Skeletal muscle cell (primary cell): ENCODE measurements around the gene SLC44A1.
A peak's percentile ranks its signal among the peaks of the same experiment; 100 is the strongest.

Experiments used
- DNase-seq: peaks from one replicate; pipeline ENCODE4 v3.0.0-alpha.2; 2010; ENCODE audit warnings: low read depth
- H3K4me3 ChIP-seq: 2 replicates; pipeline ENCODE4 v1.5.1; 2011; ENCODE audit warnings: low read depth, mild to moderate bottlenecking, control low read depth, low read length, moderate library complexity

SLC44A1 gene

GRCh38 chr9:105406369-105406768, 161.9 kb downstream of the SLC44A1 start:
- no peak overlapping the region for H3K4me3 ChIP-seq
- no peak for DNase-seq

DNA sequence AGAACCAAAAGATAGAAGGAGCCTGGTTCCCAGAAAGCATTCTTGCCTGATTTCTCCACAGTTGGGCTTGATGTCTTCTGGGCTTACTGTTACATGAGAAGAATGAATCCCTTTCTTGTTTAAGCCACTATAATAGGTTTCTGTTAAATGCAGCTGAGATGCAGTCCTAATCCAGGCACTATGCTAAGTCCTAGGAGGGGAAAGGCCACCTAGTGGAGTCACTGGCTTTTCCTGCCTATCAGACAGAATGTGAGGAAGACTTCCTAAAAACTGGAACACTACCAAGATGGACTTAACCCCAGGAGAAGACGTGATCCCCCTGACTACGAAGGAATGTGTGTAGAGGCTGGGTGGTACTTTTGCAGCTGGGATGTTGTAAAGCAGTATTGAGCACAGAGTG, 169.1 kb downstream of the SLC44A1 start:
- DNase-seq: peak; percentile 24
- H3K4me3 ChIP-seq: no peak overlapping the region

- H3K4me3 ChIP-seq: no peak overlapping the region
- DNase-seq: no peak
Observed at GRCh38 chr9:105414947-105415661, 170.7 kb downstream of the SLC44A1 start.

- H3K4me3 ChIP-seq: no peak overlapping the region
- DNase-seq: no peak
Observed at GRCh38 chr9:105415662-105415980, 171.2 kb downstream of the SLC44A1 start.

- H3K4me3 ChIP-seq: no peak overlapping the region
- DNase-seq: no peak
Observed at GRCh38 chr9:105416840-105417239, 172.4 kb downstream of the SLC44A1 start.

GRCh38 chr9:105418588-105419500, 174.4 kb downstream of the SLC44A1 start:
- DNase-seq: no peak
- no peak overlapping the region for H3K4me3 ChIP-seq

DNA sequence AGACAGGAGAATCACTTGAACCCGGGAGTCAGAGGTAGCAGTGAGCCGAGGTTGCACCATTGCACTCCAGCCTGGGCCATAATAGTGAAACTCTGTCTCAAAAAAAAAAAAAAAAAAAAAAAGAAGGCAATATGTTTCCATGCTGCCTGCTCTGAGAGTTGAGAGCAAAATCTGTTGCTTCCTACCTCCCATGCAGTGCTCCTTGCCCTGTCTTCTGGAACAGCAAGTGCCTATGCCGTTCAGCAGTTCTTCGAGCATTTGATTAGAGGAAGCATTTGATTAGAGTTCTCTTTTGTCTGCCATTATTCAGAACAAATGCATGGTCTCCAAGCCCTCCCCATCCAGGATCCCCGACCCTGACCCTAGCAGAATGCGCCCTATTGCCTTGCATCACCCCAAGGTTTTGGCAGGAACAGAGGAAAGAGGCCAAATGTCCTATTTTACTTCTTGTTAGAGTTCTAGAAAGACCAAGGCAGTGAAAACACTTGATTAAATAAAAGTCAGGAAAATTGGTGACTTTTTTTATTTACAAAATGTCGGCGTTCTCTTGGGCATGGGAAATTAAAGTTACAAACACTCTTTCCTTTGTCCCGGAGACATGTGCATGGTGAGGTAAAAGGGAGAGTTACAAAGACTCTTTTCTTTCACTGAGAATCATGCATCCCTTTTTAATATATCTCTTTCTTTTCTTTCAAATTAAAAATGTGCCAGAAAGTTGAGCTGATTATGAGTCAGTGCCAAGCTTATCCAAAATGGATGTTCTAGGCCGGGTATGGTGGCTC, 175.6 kb downstream of the SLC44A1 start:
- no peak overlapping the region for H3K4me3 ChIP-seq
- no peak for DNase-seq

GRCh38 chr9:105421154-105421553, 176.7 kb downstream of the SLC44A1 start:
- no peak for DNase-seq
- no peak overlapping the region for H3K4me3 ChIP-seq

DNA sequence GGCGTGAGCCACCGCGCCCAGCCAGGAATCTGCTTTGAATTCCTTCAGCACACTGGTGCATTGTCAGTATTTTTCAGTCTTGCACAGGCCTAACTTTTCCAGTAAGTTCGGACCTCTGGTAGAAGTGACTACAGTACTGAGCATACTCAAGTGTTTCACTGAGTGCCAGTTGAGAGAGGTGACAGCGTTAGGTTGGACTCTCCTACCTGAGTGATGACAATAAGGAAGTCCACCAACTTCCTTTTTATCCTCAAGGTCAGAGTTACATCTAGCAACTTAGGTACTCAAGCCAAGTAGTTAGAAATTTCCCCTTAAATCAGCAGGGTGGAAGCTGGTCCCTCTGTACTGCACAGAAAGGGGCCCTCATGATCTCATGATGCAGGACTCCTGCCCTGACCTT, 177.4 kb downstream of the SLC44A1 start:
- no peak overlapping the region for H3K4me3 ChIP-seq
- DNase-seq: no peak

- H3K4me3 ChIP-seq: no peak overlapping the region
- DNase-seq: no peak
Observed at GRCh38 chr9:105425816-105426433, 181.5 kb downstream of the SLC44A1 start.

- H3K4me3 ChIP-seq: no peak overlapping the region
- DNase-seq: no peak
Observed at GRCh38 chr9:105426657-105427056, 182.2 kb downstream of the SLC44A1 start.

GRCh38 chr9:105431424-105432246, 187.2 kb downstream of the SLC44A1 start:
- DNase-seq: no peak
- no peak overlapping the region for H3K4me3 ChIP-seq

DNA sequence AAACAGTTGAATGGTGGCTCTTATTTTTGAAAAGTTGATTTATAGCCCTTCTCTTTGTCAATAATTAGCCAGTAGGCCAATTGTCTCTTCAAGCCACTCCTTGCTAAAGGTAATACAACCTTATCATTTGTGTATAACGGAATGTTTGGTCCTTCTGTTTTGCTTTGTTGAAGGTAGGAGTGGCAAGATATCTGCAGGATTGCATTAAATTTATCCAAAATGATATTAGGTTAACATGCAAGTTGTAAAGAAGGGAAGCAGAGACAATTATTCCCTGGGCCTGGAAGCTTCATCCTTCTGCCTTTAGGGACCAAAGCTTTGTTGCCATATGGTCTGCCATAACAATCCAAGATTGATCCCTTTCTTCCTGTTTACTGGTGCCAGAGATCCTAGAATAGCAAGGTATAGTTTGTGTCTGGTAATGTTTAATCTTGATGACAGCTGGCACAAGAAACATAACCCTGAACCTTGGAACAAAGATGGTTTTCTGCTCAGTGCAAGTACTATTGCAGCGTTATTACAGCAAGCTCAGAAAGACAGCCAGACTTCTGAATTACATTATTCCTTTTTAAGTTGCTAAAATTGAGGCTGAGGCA, 187.9 kb downstream of the SLC44A1 start:
- H3K4me3 ChIP-seq: no peak overlapping the region
- DNase-seq: no peak

GRCh38 chr9:105435453-105435852, 191.0 kb downstream of the SLC44A1 start:
- no peak for DNase-seq
- no peak overlapping the region for H3K4me3 ChIP-seq

- no peak for DNase-seq
- H3K4me3 ChIP-seq: no peak overlapping the region
Observed at GRCh38 chr9:105436783-105437182, 192.3 kb downstream of the SLC44A1 start.

DNA sequence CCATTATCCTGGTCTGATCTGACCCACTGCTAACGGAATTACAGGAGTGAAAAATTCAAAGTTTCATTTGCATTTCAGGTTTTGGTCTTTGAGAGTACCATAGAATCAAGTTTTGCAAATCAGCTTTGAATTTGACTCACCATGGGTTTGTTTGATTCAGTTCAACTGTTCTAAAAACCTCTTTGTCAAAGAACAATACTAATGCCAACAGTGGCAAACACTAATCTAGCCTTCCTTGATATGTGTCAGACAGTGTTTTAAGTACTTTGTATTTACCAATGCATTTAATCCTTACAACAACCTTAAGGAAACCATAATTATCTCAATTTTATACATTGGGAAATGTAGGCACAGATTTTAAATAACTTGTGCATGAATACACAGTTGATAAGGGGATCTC, 193.3 kb downstream of the SLC44A1 start:
- no peak overlapping the region for H3K4me3 ChIP-seq
- no peak for DNase-seq

- H3K4me3 ChIP-seq: no peak overlapping the region
- DNase-seq: peak; percentile 82
Observed at GRCh38 chr9:105438141-105438806, 193.8 kb downstream of the SLC44A1 start.

DNA sequence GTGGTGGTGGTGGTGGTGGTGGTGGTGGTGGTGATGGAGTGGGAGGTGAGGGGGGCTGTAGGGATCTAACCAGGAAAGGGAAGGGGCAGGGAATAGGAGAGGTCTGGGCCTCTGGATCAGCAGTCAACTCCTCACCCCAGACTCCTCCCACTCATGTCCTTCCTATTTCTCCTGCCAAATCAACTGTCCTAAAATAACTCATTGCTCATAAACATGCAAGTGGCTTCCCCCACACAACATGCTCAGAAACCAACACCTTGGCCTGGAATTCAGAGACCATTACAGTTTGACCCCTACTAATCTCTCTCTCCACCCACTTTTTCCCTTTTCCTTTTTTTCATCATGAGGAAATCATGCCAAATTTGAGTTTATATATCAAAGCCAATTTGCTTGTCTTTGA, 195.0 kb downstream of the SLC44A1 start:
- no peak overlapping the region for H3K4me3 ChIP-seq
- DNase-seq: no peak
